Right lobe of liver (tissue), 4 donors: ENCODE measurements around the gene ZNF584.

Experiments used
- POLR2A ChIP-seq: fragments of 450-650 bp; IDR thresholded peaks from one replicate; pipeline ENCODE4 v1.6.1; 2017; ENCODE audit warnings: antibody characterized with exemption, mild to moderate bottlenecking
- TF ChIP-seq, protein P1 (sequence below), 4 donors: fragments of 200-600 bp in 3 of 4; fragments of 450-650 bp in 1 of 4; IDR thresholded peaks; one replicate each; pipeline versions ENCODE4 v1.5.1 to v1.8.0; 2016 to 2022; ENCODE audit warnings: antibody characterized with exemption in 4 of 4, mild to moderate bottlenecking in 2 of 4
- donor health status: DM: no; HTN: no; CAD: no.
- donor health status: DM: no; HTN: no; CAD: no.
- donor health status: DM: no; HTN: yes; CAD: no.

GRCh38 chr19:58372311-58373133, 35.9 kb upstream of the ZNF584 start:
- TF ChIP-seq POLR2A = no peak
- TF ChIP-seq, protein P1, sequence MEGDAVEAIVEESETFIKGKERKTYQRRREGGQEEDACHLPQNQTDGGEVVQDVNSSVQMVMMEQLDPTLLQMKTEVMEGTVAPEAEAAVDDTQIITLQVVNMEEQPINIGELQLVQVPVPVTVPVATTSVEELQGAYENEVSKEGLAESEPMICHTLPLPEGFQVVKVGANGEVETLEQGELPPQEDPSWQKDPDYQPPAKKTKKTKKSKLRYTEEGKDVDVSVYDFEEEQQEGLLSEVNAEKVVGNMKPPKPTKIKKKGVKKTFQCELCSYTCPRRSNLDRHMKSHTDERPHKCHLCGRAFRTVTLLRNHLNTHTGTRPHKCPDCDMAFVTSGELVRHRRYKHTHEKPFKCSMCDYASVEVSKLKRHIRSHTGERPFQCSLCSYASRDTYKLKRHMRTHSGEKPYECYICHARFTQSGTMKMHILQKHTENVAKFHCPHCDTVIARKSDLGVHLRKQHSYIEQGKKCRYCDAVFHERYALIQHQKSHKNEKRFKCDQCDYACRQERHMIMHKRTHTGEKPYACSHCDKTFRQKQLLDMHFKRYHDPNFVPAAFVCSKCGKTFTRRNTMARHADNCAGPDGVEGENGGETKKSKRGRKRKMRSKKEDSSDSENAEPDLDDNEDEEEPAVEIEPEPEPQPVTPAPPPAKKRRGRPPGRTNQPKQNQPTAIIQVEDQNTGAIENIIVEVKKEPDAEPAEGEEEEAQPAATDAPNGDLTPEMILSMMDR (IDR thresholded peaks at IDR 0.05) = peak; percentile 17 to 38 (median 28)
